HuH-7.5 (cell line): ENCODE data around the gene OLFML2A.
"Not testable (repeated sequence)": the region's sequence is repeated elsewhere in the genome, so short reads cannot be mapped to it uniquely, and the experiment has no call there.

Source experiments
- DNase-seq: peaks from one replicate; pipeline ENCODE4 v3.0.0; 2011; ENCODE audit warnings: low spot score

The OLFML2A gene

DNA sequence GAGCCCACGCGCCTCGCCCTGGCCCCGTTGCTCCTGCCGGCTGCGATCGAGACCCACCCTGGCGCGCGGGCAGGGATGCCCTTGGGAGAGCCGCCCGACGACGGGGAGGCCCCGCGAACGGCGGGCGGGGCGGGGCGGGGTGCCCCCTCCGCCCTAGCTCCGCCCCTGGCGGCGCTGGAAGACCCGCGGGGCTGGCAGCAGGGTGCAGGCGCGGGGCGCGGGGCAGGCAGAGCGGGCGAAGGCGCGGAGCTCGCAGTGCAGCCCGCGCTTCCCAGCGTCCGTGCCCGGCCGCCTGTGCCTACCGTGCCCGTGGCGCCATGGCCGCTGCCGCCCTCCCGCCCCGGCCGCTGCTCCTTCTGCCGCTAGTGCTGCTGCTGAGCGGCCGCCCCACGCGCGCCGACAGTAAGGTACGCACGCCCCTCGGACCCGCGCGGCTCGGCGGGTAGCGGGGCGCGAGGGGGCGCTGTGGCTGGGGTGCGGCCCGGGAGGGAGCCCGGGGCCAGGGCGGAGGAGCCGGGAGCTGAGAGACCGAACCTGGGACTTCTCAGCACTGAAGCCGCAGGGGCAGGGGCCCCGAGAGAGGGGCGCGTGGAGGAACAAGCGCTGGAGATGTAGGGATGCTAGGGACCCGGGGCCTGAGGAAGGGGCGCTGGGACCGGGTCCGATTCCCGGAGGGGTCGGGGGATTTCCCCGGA, at the start of gene OLFML2A:
OLFML2A (plus strand) TSS at position 180 of the 695 bp plus-strand sequence; CDS start at position 318, 138 bp downstream.
- DNase-seq: peak; percentile 77

GRCh38 chr9:124730772-124731171, 46.2 kb upstream of the OLFML2A start:
- no peak for DNase-seq

DNA sequence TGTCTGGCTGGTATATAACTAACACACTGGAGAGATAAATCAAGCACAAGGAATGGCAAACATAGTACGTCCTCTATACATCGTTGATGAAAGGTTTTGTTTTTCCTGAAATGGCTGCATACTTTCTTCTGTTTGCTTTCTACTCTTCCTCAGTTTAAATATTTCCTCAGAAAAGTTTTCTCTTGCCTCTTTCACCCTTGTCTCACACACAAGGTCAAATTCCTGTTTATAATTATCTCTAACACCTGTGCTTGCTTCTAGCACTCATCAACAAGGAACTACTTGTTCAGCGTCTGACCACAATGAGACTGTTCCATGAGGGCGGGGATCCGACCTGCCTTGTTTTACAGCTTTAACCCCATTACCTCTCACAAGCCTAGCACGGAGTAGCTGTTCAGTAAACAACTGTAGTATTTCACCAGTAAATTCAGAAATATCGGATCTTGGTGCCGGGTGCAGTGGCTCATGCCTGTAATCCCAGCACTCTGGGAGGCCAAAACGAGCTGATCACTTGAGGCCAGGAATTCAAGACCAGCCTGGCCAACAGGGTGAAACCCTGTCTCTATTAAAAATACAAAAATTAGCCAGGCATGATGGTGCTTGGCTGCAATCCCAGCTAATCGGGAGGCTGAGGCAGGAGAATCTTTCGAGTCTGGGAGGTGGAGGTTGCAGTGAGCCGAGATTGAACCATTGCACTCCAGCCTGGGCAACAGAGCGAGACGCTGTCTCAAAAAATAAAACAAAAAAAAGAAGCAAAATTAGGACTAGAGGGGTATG, 42.8 kb upstream of the OLFML2A start:
- peak; percentile 31 for DNase-seq

DNA sequence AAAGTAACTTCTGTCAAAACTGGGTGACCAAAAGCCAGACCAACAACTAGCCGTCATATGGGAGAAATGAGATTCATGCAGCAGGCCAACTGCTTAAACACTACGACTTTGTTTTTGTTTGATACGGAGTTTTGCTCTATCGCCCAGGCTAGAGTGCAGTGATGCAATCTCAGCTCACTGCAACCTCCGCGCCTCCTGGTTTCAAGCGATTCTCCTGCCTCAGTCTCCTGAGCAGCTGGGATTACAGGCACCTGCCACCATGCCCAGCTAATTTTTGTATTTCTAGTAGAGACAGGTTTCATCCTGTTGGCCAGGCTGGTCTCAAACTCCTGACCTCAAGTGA, 42.2 kb upstream of the OLFML2A start:
- DNase-seq: not testable (repeated sequence)

DNA sequence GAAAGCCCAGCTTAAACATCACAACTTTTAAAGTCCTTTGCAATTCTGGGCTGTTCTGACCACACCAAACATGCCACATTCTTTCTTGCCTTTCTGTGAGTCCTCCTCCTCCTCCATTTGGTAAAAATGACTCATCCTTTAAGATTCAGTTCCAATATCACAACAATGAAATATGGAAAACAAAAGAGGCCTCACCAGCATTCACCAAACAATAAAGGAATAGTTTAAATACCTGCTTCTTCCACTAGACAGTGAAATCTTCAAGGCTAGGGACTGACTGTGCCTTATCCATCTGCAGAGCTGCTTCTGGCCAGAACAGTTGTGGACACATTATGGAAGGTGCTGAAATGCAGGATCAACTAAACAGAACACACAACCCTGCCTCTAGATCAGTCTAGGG, 41.8 kb upstream of the OLFML2A start:
- no peak for DNase-seq

- not testable (repeated sequence) for DNase-seq
Measured at GRCh38 chr9:124738075-124738474, 38.9 kb upstream of the OLFML2A start.

DNA sequence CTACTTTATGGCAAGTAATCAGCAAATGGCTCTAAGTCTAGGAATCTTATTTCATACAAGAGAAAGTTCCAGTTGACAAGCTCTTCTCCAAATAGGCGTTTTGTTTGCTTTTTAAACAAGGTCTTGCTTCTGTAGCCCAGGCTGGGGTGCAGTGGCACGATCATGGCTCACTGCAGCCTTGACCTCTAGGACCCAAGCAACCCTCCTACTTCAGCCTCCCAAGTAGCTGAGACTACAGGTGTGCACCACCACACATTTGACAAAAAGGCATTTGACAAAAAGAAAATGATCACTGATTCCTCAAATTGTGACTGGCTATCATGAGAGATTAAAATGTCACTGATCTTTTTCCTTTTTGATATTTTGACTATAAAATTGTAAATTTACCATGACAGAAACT, 37.6 kb upstream of the OLFML2A start:
- DNase-seq: no peak

GRCh38 chr9:124741149-124741548, 35.8 kb upstream of the OLFML2A start:
- no peak for DNase-seq

- DNase-seq: no peak
Measured at GRCh38 chr9:124741662-124742061, 35.3 kb upstream of the OLFML2A start.

GRCh38 chr9:124742940-124743339, 34.0 kb upstream of the OLFML2A start:
- DNase-seq: no peak

- DNase-seq: no peak
Measured at GRCh38 chr9:124743686-124744348, 33.1 kb upstream of the OLFML2A start.

- DNase-seq: no peak
Measured at GRCh38 chr9:124747065-124747464, 29.9 kb upstream of the OLFML2A start.

- no peak for DNase-seq
Measured at GRCh38 chr9:124749284-124749683, 27.6 kb upstream of the OLFML2A start.

DNA sequence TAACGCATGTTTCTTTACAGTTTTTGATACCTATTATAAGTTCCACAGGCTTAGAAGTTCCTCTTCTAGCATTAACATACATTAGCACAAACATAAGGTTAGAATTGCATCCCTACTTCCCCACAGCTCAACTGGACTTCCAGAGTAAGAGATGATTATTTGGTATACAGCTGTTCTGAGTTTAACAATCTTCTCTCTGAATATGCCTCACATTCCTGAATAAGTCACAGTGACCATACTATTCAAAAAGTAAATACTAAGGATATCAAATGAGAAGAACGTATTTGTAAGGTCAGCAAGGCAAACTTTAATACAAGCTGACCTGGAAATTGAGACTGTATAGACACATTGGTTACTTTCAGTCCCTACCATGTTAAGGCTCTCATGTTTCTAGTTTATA, 27.2 kb upstream of the OLFML2A start:
- DNase-seq: no peak

DNA sequence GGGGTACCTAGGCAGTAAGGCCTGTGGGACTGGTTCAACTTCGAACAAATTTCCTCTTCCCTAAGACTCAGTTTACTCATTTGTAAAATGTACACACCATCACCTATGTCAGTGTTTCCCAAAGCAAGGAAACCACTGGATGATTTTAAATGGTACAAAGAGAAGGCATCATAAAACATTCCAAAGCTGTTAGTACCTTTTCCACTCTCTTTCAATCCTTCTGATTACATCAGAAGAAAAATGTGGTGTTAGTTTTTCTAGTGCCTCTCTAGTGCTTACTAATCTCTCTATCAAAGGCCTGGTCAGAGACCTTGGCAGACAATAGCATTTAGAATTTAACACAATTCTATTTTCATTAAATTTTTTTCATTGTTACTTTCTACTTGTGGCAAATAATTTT, 24.0 kb upstream of the OLFML2A start:
- no peak for DNase-seq

DNA sequence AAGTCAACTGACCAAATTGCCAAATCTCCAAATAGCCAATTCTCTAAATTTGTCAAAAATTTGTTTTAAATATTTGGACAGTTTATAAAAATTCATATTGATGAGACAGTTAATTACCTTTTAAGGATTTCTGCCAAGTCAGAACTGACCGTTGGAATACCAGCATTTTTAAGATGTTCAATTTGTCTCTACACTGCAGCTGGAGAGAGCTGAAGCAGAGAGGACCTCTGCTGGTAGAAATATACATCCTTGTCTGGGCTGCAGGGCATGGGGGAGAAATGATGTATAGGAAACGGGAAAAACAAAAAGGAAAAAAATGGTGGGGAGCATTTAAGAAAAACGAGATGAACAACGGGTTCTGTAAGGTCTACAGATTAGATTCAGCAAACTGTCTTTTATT, 22.6 kb upstream of the OLFML2A start:
- DNase-seq: no peak

DNA sequence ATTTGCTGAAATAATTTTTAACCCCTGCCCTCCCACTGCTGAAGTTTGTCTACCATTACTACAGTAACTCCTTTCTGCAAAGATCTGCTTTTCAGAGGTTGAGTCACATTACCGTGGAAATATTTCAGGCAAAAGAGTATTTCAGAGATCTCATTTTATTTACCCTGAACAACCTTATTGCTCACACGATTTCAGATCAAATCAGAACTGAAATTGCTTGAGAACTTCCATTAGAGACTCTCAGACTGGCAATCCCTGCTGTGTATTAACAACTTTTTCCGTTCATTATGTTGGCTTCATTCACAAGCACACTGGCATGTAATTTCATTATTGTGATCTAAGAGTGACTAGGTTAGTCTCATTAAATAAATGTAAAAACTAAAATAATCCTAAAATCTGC, 21.9 kb upstream of the OLFML2A start:
- DNase-seq: no peak

- no peak for DNase-seq
Measured at GRCh38 chr9:124756011-124756410, 20.9 kb upstream of the OLFML2A start.

DNA sequence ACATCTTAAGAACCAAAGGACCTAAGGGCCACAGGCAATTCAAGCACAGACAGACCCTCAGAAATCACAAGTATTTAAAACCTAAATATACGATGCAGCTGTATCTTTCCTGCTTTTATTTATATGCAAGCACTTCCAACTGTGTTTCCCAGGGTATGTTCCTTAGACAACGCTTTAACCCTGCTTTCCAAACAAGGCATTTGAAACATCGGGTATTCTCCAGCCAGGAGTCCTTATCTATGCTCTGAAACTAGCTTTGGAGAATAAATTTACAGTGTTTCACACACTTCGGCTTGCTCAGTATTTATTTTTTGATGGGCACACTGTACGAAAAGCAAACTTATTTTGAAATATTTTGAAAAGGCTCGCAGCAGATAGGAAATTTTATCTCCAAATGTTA, 19.3 kb upstream of the OLFML2A start:
- no peak for DNase-seq

- no peak for DNase-seq
Measured at GRCh38 chr9:124758061-124758460, 18.9 kb upstream of the OLFML2A start.

- DNase-seq: no peak
Measured at GRCh38 chr9:124758691-124759090, 18.2 kb upstream of the OLFML2A start.

DNA sequence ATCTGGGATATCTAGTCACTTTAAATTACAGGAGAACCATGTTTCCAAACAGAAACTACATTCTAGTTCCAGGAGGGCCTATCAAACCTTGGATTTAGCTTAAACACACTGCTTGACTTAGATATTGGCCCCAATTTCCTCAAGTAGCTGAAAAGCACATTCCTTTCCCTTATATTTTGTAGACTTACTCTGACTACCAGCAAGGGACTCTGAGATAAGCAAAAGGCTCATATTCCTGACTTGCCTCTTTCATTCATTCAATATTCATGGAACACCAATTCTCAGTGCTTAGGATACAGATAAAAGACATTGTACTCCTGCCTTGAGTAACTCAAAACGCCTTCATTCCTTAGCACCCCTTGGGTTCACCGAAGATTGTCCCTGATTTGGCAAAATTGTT, 17.6 kb upstream of the OLFML2A start:
- no peak for DNase-seq

DNA sequence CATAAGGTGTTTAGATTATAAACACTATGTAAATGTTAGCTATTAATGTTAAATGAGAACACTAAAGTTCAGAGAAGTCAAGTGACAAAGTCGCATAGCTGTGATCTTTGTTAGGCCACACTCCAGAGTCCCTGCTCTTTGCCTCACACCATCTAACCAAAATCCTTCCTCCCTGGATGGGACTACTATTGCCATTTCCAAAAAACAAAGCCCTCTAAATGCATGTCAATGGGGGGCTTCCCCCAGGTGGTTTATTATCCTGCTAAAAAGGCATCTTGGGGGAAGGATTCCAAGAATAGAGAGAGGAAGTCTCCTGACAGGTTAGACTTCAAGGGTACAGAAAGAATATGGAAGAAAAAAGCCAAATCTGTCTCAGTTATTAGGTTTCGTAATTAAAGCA, 16.2 kb upstream of the OLFML2A start:
- no peak for DNase-seq
